GM12878 (cell line): ENCODE results near the gene PLEKHG2. TPM values are rescaled to one million over a fixed set of nuclear protein-coding genes. Genes with fewer than 3 reads are reported as not detected.

Experiments
- CBX3 ChIP-seq: fragments of 200-600 bp; sonication (generic); IDR thresholded peaks from 2 replicates; pipeline ENCODE4 v1.6.1; 2016; ENCODE audit warnings: low read depth, borderline replicate concordance
- CEBPB ChIP-seq, 2 experiments: fragments of 150-350 bp in 1 of 2; IDR thresholded peaks; 2 replicates each; pipeline ENCODE4 v1.6.1; 2012 to 2014; ENCODE audit warnings: low read depth in 2 of 2, low read length in 2 of 2, borderline replicate concordance in 1 of 2, inconsistent platforms in 1 of 2
- MXI1 ChIP-seq: fragments of 150-350 bp; IDR thresholded peaks from 2 replicates; pipeline ENCODE4 v1.6.1; 2011; ENCODE audit warnings: low read depth, mild to moderate bottlenecking, inconsistent platforms, low read length, improper control_type of control experiment
- NR2C1 ChIP-seq: fragments of 450-650 bp; IDR thresholded peaks from 2 replicates; pipeline ENCODE4 v1.6.1; 2017; ENCODE audit warnings: antibody characterized with exemption, mild to moderate bottlenecking, moderate library complexity
- SPI1 ChIP-seq: IDR thresholded peaks from 2 replicates; pipeline ENCODE4 v1.6.1; 2011; ENCODE audit warnings: low read depth, mild to moderate bottlenecking, low read length, moderate library complexity, borderline replicate concordance; ENCODE audit not compliant: insufficient read depth
- SREBF2 ChIP-seq: IDR thresholded peaks from 2 replicates; pipeline ENCODE4 v1.6.1; 2012; ENCODE audit warnings: mild to moderate bottlenecking, low read length
- YY1 ChIP-seq: IDR thresholded peaks from 2 replicates; pipeline ENCODE4 v1.6.1; 2011; ENCODE audit warnings: low read depth, mild to moderate bottlenecking, low read length
- ZBTB40 ChIP-seq: fragments of 450-650 bp; IDR thresholded peaks from 2 replicates; pipeline ENCODE4 v1.6.1; 2016; ENCODE audit warnings: mild to moderate bottlenecking, moderate library complexity, borderline replicate concordance
- polyA plus RNA-seq, 11 experiments: library from polyadenylated mRNA; depleted of rRNA in 4 of 11; unstranded in 6 of 11; stranded (reverse) in 5 of 11; fragments of >200 nt; fragmentation: Nextera tagmentation in 4 of 11; fragmentation: Illumina TruSeq in 1 of 11; extraction: Ambion mirVana in 4 of 11; extraction: Trizol in 1 of 11; gene quantifications; 1 replicate in 1 of 11; 2 replicates in 10 of 11; pipeline versions ENCODE4 v1.2.1 to v1.2.3, GENCODE V29; 2011 to 2016; ENCODE audit warnings: inconsistent platforms in 2 of 11, missing spikeins in 2 of 11, low read depth in 1 of 11
- total RNA-seq, 4 experiments: library from RNA; depleted of rRNA in 3 of 4; stranded (reverse); fragments of >200 nt in 3 of 4; fragmentation: Illumina TruSeq in 1 of 4; extraction: Trizol in 1 of 4; gene quantifications; 2 replicates each; pipeline versions ENCODE4 v1.2.1 to v1.2.3, GENCODE V29; 2013 to 2021

Gene PLEKHG2
- total and polyA plus RNA-seq, 10 of the 15 experiments (the other 5 are each of a cell fraction or from before 2014, with no cell fraction given): 3.0 to 62.5 (median 17.2) TPM

DNA sequence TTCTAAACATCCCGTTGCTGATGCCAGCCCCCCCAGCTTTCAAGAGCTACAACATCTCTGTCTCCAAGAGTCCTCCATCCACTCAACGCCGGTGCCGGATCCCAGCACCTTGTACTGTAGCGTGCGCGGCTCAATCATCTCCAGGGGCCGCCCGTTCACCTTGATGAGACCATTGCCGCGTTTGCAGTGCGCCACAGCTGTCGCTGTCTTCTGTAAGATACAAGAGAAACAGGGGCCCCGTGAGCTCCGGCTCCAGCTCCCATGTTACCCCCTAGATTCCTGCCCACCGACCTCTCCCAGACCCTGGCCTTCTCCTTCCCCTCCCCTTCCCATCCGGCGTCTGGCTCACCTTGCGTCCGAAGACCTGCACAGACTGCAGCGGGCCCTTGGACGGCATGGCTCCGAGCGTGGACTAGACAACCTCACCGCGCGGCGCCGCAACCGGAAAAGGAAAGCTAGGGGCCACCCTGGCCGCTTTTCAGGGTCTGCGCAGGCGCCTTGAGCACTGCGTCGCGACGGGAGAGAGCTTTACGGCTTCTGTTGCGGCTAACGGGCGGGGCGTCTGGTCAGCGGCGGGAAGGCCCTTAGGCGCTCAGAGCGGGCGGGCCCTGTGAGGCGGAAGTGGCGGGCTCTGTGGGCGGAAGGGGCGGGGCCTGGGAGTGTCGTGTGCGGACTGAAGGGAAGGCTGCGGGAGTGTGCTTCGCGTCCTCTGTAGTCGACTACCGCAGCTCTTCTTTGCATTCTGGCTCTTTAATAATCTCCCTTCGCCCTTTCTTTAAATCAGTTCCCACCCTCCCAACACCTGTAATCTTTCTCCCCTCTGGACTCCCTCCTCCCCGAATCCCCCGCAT is 23.3 kb downstream of the PLEKHG2 start, which contains the start of gene RPS16 (continued):
- TF ChIP-seq ZBTB40 (peak; percentile 89), MXI1 (peak; percentile 96), NR2C1 (peak; percentile 57), CEBPB (IDR thresholded peaks at IDR 0.05; ENCODE audit: borderline replicate concordance in 1 of 2, low read depth in 2 of 2, low read length in 2 of 2) (no peak), SREBF2 (0 out of 2 replicates have a peak, but pooled peaks have one; percentile 36), YY1 (peak; percentile 80), SPI1 (peak; percentile 60; the same call in 1 of the 2 replicates), CBX3 (no peak)
